ENCODE data around the gene EXPH5. TPM values are rescaled to one million over a fixed set of nuclear protein-coding genes. Genes with fewer than 3 reads are reported as not detected.
A peak's percentile ranks its signal among the peaks of the same experiment; 100 is the strongest.

The EXPH5 gene
- total and polyA plus RNA-seq, 9 of the 15 experiments (the other 6 are each of a cell fraction or from before 2014, with no cell fraction given) = 1.3 to 8.5 (median 4.8) TPM

GRCh38 chr11:108629274-108629673, 35.7 kb upstream of the EXPH5 start (continued):
- no peak for TF ChIP-seq RFX7 (CRISPR knock-in tag; IDR thresholded peaks at IDR 0.05)
- TF ChIP-seq ZNF583 (CRISPR knock-in tag; IDR thresholded peaks at IDR 0.05) = no peak
- no peak for TF ChIP-seq KAT7 (CRISPR knock-in tag; IDR thresholded peaks at IDR 0.05; ENCODE audit: borderline replicate concordance)
- no peak for TF ChIP-seq CGGBP1 (CRISPR knock-in tag; IDR thresholded peaks at IDR 0.05)
- no peak for TF ChIP-seq ESRRB (CRISPR knock-in tag; IDR thresholded peaks at IDR 0.05; ENCODE audit: borderline replicate concordance)
- TF ChIP-seq JUNB (CRISPR knock-in tag; conservative IDR thresholded peaks at IDR 0.05) = no peak
- TF ChIP-seq MAFG (tag; conservative IDR thresholded peaks at IDR 0.05) = no peak
- TF ChIP-seq JUND (IDR thresholded peaks at IDR 0.05; ENCODE audit: borderline replicate concordance, low read depth, low read length) = no peak
- TF ChIP-seq JUND (tag; IDR thresholded peaks at IDR 0.05; ENCODE audit: borderline replicate concordance, low read depth, low read length) = no peak
- TF ChIP-seq PURB (CRISPR knock-in tag; IDR thresholded peaks at IDR 0.05; ENCODE audit: low read depth) = no peak
- TF ChIP-seq HSF4 (CRISPR knock-in tag; IDR thresholded peaks at IDR 0.05; ENCODE audit: borderline replicate concordance) = no peak

DNA sequence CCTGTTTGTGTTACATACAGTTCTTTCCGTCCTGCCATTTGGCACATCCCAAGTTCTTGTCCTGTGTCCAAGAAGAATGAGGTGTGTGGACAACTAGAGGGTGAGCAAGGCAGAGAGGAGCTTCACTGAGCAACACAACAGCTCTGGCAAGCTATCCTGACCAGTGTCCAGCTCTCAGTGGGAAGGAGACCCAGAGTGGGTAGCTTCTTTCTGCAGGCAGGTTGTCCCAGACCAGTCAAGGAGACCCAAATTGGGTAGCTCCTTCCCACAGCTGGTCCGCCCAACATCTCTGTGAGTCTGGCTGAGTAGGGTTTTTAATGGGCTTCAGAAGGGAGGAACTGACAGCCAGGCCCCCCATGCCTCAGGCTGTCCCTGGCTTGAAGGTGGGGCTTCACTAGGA, 35.2 kb upstream of the EXPH5 start:
- 0 out of 2 replicates have a peak, but pooled peaks cover 5% of the 10 kb centered on the region for H3K9me3 ChIP-seq (replicated peaks; ENCODE audit: control insufficient read depth, insufficient read depth, low read depth, low read length)
- no peak overlapping the region; the same call in 2 of the 3 replicates for H3K27ac ChIP-seq (ENCODE audit: extremely low read depth, low read depth, low read length)
- ATAC-seq (no peak), FAIRE-seq (no peak), DNase-seq (ENCODE audit: extremely low read depth in 1 of 4, low spot score in 3 of 4) (no peak)
- H3K36me3 ChIP-seq (ENCODE audit: control insufficient read depth, insufficient read depth, low read length) = no peaks in the 10 kb centered on the region
- no peak for TF ChIP-seq ZNF282 (CRISPR knock-in tag; IDR thresholded peaks at IDR 0.05)
- peak; percentile 67; the same call in 1 of the 2 replicates for TF ChIP-seq CBX5 (IDR thresholded peaks at IDR 0.05; ENCODE audit: borderline replicate concordance, low read depth)
- TF ChIP-seq TRIM28 (IDR thresholded peaks at IDR 0.05) = peak; percentile 72; the same call in 1 of the 2 replicates
- peak in 1 of 2 experiments; percentile 91; a peak in 2 of 3 replicates for TF ChIP-seq CBX3 (IDR thresholded peaks at IDR 0.05; ENCODE audit: borderline replicate concordance in 1 of 2, low read length in 2 of 2)
- POLR2A ChIA-PET = interaction anchor here (0.6 kb wide), 3 partner anchors 59 to 1464 kb away, joined by 3 read pairs; partner anchors contain the start of gene ZC3H12C
- no peak overlapping the region for H3K9ac ChIP-seq (ENCODE audit: insufficient read depth in 1 of 2, low read depth in 2 of 2, low read length in 2 of 2)
- no peaks in the 10 kb centered on the region for H3K79me2 ChIP-seq (ENCODE audit: control insufficient read depth, insufficient read depth, low read length)
- no peaks in the 10 kb centered on the region for H3K27me3 ChIP-seq (ENCODE audit: control insufficient read depth in 2 of 2, insufficient read depth in 2 of 2, low read length in 2 of 2)
- no TSS peak for BruUV-seq (replicated peaks)
- no peak overlapping the region for H3K4me2 ChIP-seq (ENCODE audit: insufficient read depth, low read length)
- intact Hi-C loops (cut with micrococcal nuclease) = no loop called here
- H2AFZ ChIP-seq (ENCODE audit: low read depth, low read length) = no peak overlapping the region
- 48% methylated on average over 2 of the region's 2 CpGs for WGBS (ENCODE audit: insufficient coverage, low coverage, missing lambda C conversion rate)
- no peak overlapping the region for H3K4me3 ChIP-seq
- no peaks in the 10 kb centered on the region for H4K20me1 ChIP-seq (replicated peaks; ENCODE audit: control insufficient read depth, insufficient read depth, low read length)
- no peaks in the 10 kb centered on the region for H3K9me1 ChIP-seq (ENCODE audit: control insufficient read depth, insufficient read depth, low read length)
- H3K4me1 ChIP-seq (replicated peaks in 1 of 2; ENCODE audit: control insufficient read depth in 2 of 2, insufficient read depth in 2 of 2, low read length in 2 of 2) = peaks cover 3 to 5% of the 10 kb centered on the region in 2 experiments; a peak in 3 of 5 replicates
- in situ Hi-C loops (cut with MboI) = no loop called here
- CTCF ChIA-PET (ENCODE audit: low intra/inter-chr PET ratio) = no interaction called here
